Neural progenitor cell (in vitro differentiated cells): ENCODE results near the gene WIPF2.

Source experiments
- EZH2 ChIP-seq: fragments of 200-600 bp; sonication (generic); IDR thresholded peaks from 2 replicates; pipeline ENCODE4 v1.6.1; 2017; ENCODE audit warnings: antibody characterized with exemption, mild to moderate bottlenecking, moderate library complexity
- EZH2phosphoT487 ChIP-seq: fragments of 200-600 bp; sonication (generic); IDR thresholded peaks from 2 replicates; pipeline ENCODE4 v1.6.1; 2017; ENCODE audit warnings: antibody characterized with exemption
- TF ChIP-seq, protein P1 (sequence below): fragments of 200-600 bp; sonication (generic); IDR thresholded peaks from 2 replicates; pipeline ENCODE4 v1.5.1; 2017; ENCODE audit warnings: antibody characterized with exemption, mild to moderate bottlenecking

DNA sequence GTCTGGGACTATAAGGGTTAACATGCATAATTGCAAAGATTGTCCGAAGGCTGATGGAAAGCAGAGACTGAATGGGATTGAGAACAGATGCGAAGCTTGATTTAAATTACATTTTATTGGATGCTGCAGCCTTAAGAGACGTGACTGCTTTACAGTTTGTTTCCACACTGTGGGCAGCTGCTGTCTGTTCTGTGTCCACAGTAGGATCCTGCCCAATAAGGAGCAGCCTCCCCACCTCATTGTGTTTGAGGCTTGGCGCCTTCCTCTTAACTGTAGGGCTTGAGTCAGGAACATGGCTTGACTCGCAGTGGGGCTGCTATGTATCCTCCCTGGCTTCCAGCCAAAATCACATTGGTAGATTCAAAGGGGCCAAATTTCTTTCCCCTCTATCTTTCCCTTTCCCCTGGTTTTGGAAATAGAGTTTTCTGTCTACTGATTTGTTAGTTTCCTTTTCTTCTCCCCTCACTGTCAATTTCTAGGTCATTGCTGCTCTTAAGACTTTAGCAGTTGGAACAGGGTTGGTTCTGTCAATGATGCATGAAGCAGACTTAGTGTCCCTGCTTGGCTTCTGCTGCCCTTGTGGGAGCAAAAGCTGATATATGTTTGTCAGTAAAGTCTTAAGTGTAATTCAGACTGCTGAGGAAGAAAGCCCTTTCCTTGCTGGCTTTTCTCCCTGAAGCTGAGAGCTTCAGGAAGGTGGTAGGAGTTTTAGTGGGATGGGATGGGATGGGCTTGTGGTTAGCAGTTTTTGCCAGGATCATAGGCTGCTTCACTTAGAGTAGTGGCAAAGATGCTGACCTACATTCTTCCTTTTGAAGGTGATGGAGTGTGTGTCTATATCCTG lies 84.8 kb downstream of the WIPF2 start:
- TF ChIP-seq, protein P1, sequence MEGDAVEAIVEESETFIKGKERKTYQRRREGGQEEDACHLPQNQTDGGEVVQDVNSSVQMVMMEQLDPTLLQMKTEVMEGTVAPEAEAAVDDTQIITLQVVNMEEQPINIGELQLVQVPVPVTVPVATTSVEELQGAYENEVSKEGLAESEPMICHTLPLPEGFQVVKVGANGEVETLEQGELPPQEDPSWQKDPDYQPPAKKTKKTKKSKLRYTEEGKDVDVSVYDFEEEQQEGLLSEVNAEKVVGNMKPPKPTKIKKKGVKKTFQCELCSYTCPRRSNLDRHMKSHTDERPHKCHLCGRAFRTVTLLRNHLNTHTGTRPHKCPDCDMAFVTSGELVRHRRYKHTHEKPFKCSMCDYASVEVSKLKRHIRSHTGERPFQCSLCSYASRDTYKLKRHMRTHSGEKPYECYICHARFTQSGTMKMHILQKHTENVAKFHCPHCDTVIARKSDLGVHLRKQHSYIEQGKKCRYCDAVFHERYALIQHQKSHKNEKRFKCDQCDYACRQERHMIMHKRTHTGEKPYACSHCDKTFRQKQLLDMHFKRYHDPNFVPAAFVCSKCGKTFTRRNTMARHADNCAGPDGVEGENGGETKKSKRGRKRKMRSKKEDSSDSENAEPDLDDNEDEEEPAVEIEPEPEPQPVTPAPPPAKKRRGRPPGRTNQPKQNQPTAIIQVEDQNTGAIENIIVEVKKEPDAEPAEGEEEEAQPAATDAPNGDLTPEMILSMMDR, result no peak
- TF ChIP-seq EZH2, result no peak
- no peak for TF ChIP-seq EZH2phosphoT487
